Panc1 (cell line): Measurements from ENCODE around the gene COL28A1.

ENCODE experiments used
- CTCF ChIP-seq: fragments of 450-650 bp; IDR thresholded peaks from 2 replicates; pipeline ENCODE4 v1.5.1; 2017; ENCODE audit warnings: mild to moderate bottlenecking
- POLR2AphosphoS5 ChIP-seq: IDR thresholded peaks from 2 replicates; pipeline ENCODE4 v1.6.1; 2012; ENCODE audit warnings: mild to moderate bottlenecking, low read depth, low read length, moderate library complexity

GRCh38 chr7:7323352-7323751 lies 212.3 kb downstream of the COL28A1 start:
- TF ChIP-seq CTCF (no peak), POLR2AphosphoS5 (no peak)
